Liver (tissue), 9 donors: ENCODE measurements around the gene ZBTB2. TPM values are rescaled to one million over a fixed set of nuclear protein-coding genes. Genes with fewer than 3 reads are reported as not detected.
A peak's percentile ranks its signal among the peaks of the same experiment; 100 is the strongest.

ENCODE experiments used
- DNase-seq: peaks from one replicate; pipeline ENCODE4 v3.0.0-alpha.2; 2017; ENCODE audit warnings: low spot score
- H3K27ac ChIP-seq, 2 donors: one replicate each; pipeline ENCODE4 v1.7.0; 2013; ENCODE audit warnings: inconsistent platforms in 2 of 2, low read length in 2 of 2, control low read depth in 1 of 2, low read depth in 1 of 2, mild to moderate bottlenecking in 1 of 2
- H3K27me3 ChIP-seq, 4 donors: one replicate each; pipeline versions ENCODE4 v1.6.1 to v1.7.0; 2013; ENCODE audit warnings: low read length in 3 of 4, inconsistent platforms in 1 of 4, mild to moderate bottlenecking in 1 of 4, moderate library complexity in 1 of 4; ENCODE audit not compliant: control insufficient read depth in 4 of 4, insufficient read depth in 4 of 4
- H3K36me3 ChIP-seq, 4 donors: one replicate each; pipeline versions ENCODE4 v1.6.1 to v1.7.0; 2013; ENCODE audit warnings: low read length in 3 of 4, mild to moderate bottlenecking in 3 of 4, low read depth in 1 of 4, moderate library complexity in 1 of 4; ENCODE audit not compliant: control insufficient read depth in 4 of 4, insufficient read depth in 3 of 4
- H3K4me1 ChIP-seq, 4 donors: one replicate each; pipeline versions ENCODE4 v1.6.1 to v1.7.0; 2013; ENCODE audit warnings: low read length in 3 of 4, mild to moderate bottlenecking in 3 of 4, moderate library complexity in 1 of 4; ENCODE audit not compliant: control insufficient read depth in 4 of 4, insufficient read depth in 4 of 4
- H3K4me3 ChIP-seq, 3 donors: one replicate each; pipeline versions ENCODE4 v1.6.1 to v1.7.0; 2013; ENCODE audit warnings: low read length in 3 of 3, control low read depth in 1 of 3, low read depth in 1 of 3, mild to moderate bottlenecking in 1 of 3
- H3K9ac ChIP-seq, 2 donors: one replicate each; pipeline ENCODE4 v1.7.0; 2013; ENCODE audit warnings: low read length in 2 of 2, mild to moderate bottlenecking in 2 of 2, moderate library complexity in 2 of 2, control low read depth in 1 of 2, low read depth in 1 of 2
- H3K9me3 ChIP-seq, 4 donors: one replicate each; pipeline versions ENCODE4 v1.6.1 to v1.7.0; 2013; ENCODE audit warnings: low read length in 3 of 4; ENCODE audit not compliant: control insufficient read depth in 4 of 4
- ATF3 ChIP-seq: IDR thresholded peaks from 2 replicates; pipeline ENCODE4 v1.6.1; 2016; ENCODE audit warnings: antibody characterized with exemption
- CTCF ChIP-seq: fragments of 150-350 bp; IDR thresholded peaks from 2 replicates; pipeline ENCODE4 v1.5.1; 2017; ENCODE audit warnings: improper control_type of control experiment, low read depth, low read length; ENCODE audit not compliant: missing input control
- EGR1 ChIP-seq, 2 donors: IDR thresholded peaks; 2 replicates each; pipeline ENCODE4 v1.6.1; 2016 to 2018; ENCODE audit warnings: antibody characterized with exemption in 2 of 2, low read depth in 2 of 2
- FOXA1 ChIP-seq: IDR thresholded peaks from 2 replicates; pipeline ENCODE4 v1.6.1; 2016; ENCODE audit warnings: antibody characterized with exemption
- FOXA2 ChIP-seq: IDR thresholded peaks from 2 replicates; pipeline ENCODE4 v1.6.1; 2016; ENCODE audit warnings: antibody characterized with exemption
- GABPA ChIP-seq, 2 donors: IDR thresholded peaks in 1 of 2; conservative IDR thresholded peaks in 1 of 2; 2 replicates each; pipeline ENCODE4 v1.6.1; 2016; ENCODE audit warnings: antibody characterized with exemption in 2 of 2, mild to moderate bottlenecking in 1 of 2, moderate library complexity in 1 of 2
- HNF4A ChIP-seq, 2 donors: conservative IDR thresholded peaks; 2 replicates each; pipeline ENCODE4 v1.6.1; 2016; ENCODE audit warnings: antibody characterized with exemption in 2 of 2, mild to moderate bottlenecking in 2 of 2
- HNF4G ChIP-seq: IDR thresholded peaks from 2 replicates; pipeline ENCODE4 v1.6.1; 2016; ENCODE audit warnings: antibody characterized with exemption
- JUND ChIP-seq, 2 donors: IDR thresholded peaks; 2 replicates each; pipeline ENCODE4 v1.6.1; 2016; ENCODE audit warnings: antibody characterized with exemption in 2 of 2
- MAX ChIP-seq: IDR thresholded peaks from 2 replicates; pipeline ENCODE4 v1.6.1; 2016; ENCODE audit warnings: antibody characterized with exemption
- NR2F2 ChIP-seq: IDR thresholded peaks from 2 replicates; pipeline ENCODE4 v1.6.1; 2016; ENCODE audit warnings: antibody characterized with exemption
- RAD21 ChIP-seq, 2 donors: IDR thresholded peaks; 2 replicates each; pipeline ENCODE4 v1.6.1; 2016; ENCODE audit warnings: antibody characterized with exemption in 2 of 2, mild to moderate bottlenecking in 2 of 2
- REST ChIP-seq: IDR thresholded peaks from 2 replicates; pipeline ENCODE4 v1.6.1; 2016; ENCODE audit warnings: antibody characterized with exemption, mild to moderate bottlenecking
- RXRA ChIP-seq, 2 donors: IDR thresholded peaks; 2 replicates each; pipeline ENCODE4 v1.6.1; 2017 to 2018; ENCODE audit warnings: antibody characterized with exemption in 2 of 2, mild to moderate bottlenecking in 1 of 2
- SP1 ChIP-seq: IDR thresholded peaks from 2 replicates; pipeline ENCODE4 v1.6.1; 2018; ENCODE audit warnings: antibody characterized with exemption, mild to moderate bottlenecking
- TAF1 ChIP-seq: conservative IDR thresholded peaks from 2 replicates; pipeline ENCODE4 v1.6.1; 2016; ENCODE audit warnings: antibody characterized with exemption, mild to moderate bottlenecking
- YY1 ChIP-seq: IDR thresholded peaks from 2 replicates; pipeline ENCODE4 v1.6.1; 2016; ENCODE audit warnings: antibody characterized with exemption, mild to moderate bottlenecking
- ZBTB33 ChIP-seq: IDR thresholded peaks from 2 replicates; pipeline ENCODE4 v1.6.1; 2016; ENCODE audit warnings: antibody characterized with exemption
- WGBS: extraction: QIAGEN DNeasy Blood & Tissue Kit; methylation state at CpG from one replicate; pipeline ENCODE4 v1.1.7; 2013; 5-methylcytosine and 5-hydroxymethylcytosine counted together
- polyA plus RNA-seq, 2 donors: library from polyadenylated mRNA; stranded (reverse) in 1 of 2; unstranded in 1 of 2; fragments of 200-250 nt in 1 of 2; fragments of >200 nt in 1 of 2; fragmentation: Nextera tagmentation in 1 of 2; extraction: Ambion mirVana in 1 of 2; gene quantifications; one replicate each; pipeline versions ENCODE4 v1.2.1 to v1.2.3, GENCODE V29; 2013 to 2015
- total RNA-seq, 2 donors: library from RNA; depleted of rRNA; stranded (reverse); fragments of >200 nt; gene quantifications; one replicate each; pipeline ENCODE4 v1.2.3, GENCODE V29; 2014
- donor health status: healthy.
- donor health status: healthy.
- donor health status: healthy.
- donor health status: healthy.
- donor health status: healthy.

The ZBTB2 gene
- total and polyA plus RNA-seq, 4 donors = 2.5 to 4.2 (median 3.0) TPM

- no peak for TF ChIP-seq REST
Observed at GRCh38 chr6:151399679-151400078, 8.3 kb upstream of the ZBTB2 start (continued).

- TF ChIP-seq NR2F2 = no peak
- no peak for TF ChIP-seq RXRA (IDR thresholded peaks at IDR 0.05)
- no peak for TF ChIP-seq SP1
- TF ChIP-seq GABPA (IDR thresholded peaks at IDR 0.05 in 1 of 2, conservative IDR thresholded peaks at IDR 0.05 in 1 of 2) = no peak
- TF ChIP-seq JUND (IDR thresholded peaks at IDR 0.05) = no peak
- TF ChIP-seq HNF4A (conservative IDR thresholded peaks at IDR 0.05) = no peak
- no peak for TF ChIP-seq FOXA2
- no peak for TF ChIP-seq FOXA1
- no peak for TF ChIP-seq RAD21 (IDR thresholded peaks at IDR 0.05)
- H3K4me3 ChIP-seq = no peak overlapping the region
- peaks cover 9 to 30% (median 24%) of the 10 kb centered on the region in 4 donors for H3K4me1 ChIP-seq
- no peak overlapping the region for H3K9ac ChIP-seq
- no peak for DNase-seq
- no peaks in the 10 kb centered on the region for H3K9me3 ChIP-seq
- H3K27me3 ChIP-seq = no peaks in the 10 kb centered on the region
- peaks cover 0 to 2% (median 0%) of the 10 kb centered on the region in 4 donors for H3K36me3 ChIP-seq
- WGBS = 76% methylated on average over 4 of the region's 4 CpGs
- H3K27ac ChIP-seq = no peak overlapping the region
Observed at GRCh38 chr6:151393410-151393809, 2.1 kb upstream of the ZBTB2 start.

GRCh38 chr6:151392427-151392826, 1.1 kb upstream of the ZBTB2 start:
- no peaks in the 10 kb centered on the region for H3K9me3 ChIP-seq
- peak overlapping the region; percentile 97 to 99 for H3K27ac ChIP-seq
- H3K4me1 ChIP-seq = peaks cover 9 to 30% (median 24%) of the 10 kb centered on the region in 4 donors
- peak overlapping the region in 1 of 2 donors; percentile 42 for H3K9ac ChIP-seq
- H3K4me3 ChIP-seq = peak overlapping the region; percentile 67 to 100 (median 81)
- TF ChIP-seq REST = no peak
- TF ChIP-seq ZBTB33 = no peak
- TF ChIP-seq MAX = no peak
- TF ChIP-seq ATF3 = no peak
- no peak for TF ChIP-seq JUND (IDR thresholded peaks at IDR 0.05)
- TF ChIP-seq HNF4A (conservative IDR thresholded peaks at IDR 0.05) = no peak
- no peak for TF ChIP-seq GABPA (IDR thresholded peaks at IDR 0.05 in 1 of 2, conservative IDR thresholded peaks at IDR 0.05 in 1 of 2)
- no peak for TF ChIP-seq YY1
- TF ChIP-seq FOXA1 = no peak
- TF ChIP-seq NR2F2 = no peak
- no peak for TF ChIP-seq SP1
- no peak for TF ChIP-seq CTCF
- TF ChIP-seq TAF1 = no peak
- TF ChIP-seq RAD21 (IDR thresholded peaks at IDR 0.05) = no peak
- TF ChIP-seq RXRA (IDR thresholded peaks at IDR 0.05) = no peak
- no peak for TF ChIP-seq EGR1 (IDR thresholded peaks at IDR 0.05; ENCODE audit: low read depth in 2 of 2)
- TF ChIP-seq HNF4G = no peak
- TF ChIP-seq FOXA2 = no peak
- peaks cover 0 to 1% (median under 1%) of the 10 kb centered on the region in 4 donors for H3K36me3 ChIP-seq
- H3K27me3 ChIP-seq = no peaks in the 10 kb centered on the region
- no peak for DNase-seq
- WGBS = 4% methylated on average over 3 of the region's 3 CpGs
